GM18508 (cell line): ENCODE data around the gene UBE2O.

Experiments
- ATAC-seq: cut with Tn5 transposase; IDR thresholded peaks from one replicate; pipeline ENCODE4 v1.9.1; 2021; ENCODE audit warnings: moderate number of reproducible peaks; ENCODE audit not compliant: insufficient read depth, unreplicated experiment

UBE2O gene

DNA sequence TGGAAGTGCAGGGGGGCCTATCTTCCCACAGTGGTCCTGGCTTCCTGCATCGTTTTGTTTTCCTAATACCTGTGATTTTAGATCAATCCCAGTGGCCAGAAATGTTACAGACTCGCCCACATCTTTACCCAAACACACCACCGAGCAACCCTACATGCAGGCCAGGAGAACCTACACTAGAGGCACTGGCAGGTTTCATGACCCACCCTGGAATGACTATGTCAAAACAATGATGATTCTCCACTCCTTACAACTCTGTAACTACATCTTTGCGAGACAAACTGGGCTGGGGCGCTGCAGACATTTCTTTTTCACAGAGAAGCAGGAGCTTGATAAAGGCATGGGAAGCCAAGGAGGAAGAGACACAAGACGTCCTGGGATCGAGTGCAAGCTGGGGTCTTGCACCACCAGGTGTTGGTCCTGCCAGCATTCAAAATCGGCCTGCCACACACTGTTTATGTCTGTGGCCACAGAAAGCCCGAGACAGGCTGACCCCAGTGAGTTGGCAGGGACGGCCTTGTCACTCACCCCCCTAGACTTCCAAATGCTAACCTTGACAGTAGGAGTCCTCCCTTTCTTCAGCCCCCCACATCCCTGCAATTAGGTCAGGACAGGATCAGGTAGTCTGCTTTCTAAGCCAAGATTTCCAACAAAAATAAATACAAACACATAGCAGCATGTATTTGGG lies 32.5 kb downstream of the UBE2O start:
- ATAC-seq, result no peak

DNA sequence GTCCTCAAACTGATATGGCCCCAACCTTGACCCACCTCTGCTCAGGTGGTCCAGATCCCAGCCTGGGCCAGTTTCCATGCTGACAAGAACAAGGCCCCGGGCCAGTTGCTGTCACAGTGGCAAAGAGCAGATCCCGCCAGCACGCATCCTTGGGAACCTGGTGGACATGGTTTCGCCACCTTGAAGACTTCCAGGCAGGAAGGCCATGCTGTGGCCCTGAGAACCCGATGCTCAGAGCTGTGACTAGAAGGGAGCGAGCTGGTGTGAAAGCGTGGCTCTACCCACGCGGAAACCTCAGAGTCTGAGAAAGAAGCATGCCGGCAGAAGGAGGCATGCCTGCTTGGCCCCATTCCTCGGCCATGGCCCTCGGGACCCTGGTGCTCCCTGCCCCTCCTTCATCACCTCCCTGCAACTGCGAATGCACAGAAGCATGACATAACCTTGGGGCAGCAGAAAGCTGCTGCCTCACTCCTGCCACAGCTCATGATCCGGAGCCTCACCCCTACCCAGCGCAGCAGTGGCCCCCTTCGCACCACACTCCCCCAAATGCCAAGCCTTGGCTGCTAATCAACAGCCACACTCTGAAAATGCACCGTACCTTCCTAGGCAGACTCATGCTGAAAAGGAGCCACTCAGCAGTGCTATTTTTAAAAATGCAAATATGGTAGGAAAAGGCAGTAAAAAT lies 33.2 kb downstream of the UBE2O start:
- no peak for ATAC-seq

- ATAC-seq, result no peak
These were observed 35.3 kb downstream of the UBE2O start for GRCh38 chr17:76417499-76418143.

DNA sequence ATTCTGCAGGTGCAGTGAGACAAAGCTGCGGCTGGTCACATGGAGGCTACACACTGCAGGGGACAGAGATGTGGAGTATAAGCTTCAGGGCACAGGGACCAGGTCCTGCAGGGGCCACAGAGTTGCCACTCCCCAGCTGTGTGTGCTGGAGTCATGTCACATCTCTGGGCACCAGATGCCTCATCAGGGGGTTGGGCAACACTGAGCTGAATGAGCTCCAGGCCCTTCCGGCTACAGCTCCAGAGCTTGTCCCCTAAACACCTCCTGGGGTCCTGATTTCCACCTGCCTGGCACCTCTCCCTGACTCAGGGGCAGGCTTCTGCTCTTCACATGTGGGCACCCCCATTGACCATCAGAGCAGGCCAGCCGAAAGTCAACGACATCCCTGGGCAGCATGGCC lies 36.1 kb downstream of the UBE2O start:
- no peak for ATAC-seq

- ATAC-seq, result no peak
These were observed 36.5 kb downstream of the UBE2O start for GRCh38 chr17:76416457-76416856.

DNA sequence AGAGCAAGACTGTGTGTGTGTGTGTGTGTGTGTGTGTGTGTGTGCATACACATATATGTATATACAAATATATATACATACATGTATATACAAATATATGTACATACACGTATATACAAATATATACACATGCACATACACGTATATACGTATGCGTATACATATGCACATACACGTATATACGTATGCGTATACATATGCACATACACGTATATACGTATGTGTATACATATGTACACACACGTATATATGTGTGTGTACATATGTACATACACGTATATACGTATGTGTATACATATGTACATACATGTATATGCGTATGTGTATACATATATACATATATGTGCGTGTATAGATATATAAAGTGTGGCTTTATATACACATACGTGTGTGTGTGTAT lies 37.2 kb downstream of the UBE2O start:
- no peak for ATAC-seq

DNA sequence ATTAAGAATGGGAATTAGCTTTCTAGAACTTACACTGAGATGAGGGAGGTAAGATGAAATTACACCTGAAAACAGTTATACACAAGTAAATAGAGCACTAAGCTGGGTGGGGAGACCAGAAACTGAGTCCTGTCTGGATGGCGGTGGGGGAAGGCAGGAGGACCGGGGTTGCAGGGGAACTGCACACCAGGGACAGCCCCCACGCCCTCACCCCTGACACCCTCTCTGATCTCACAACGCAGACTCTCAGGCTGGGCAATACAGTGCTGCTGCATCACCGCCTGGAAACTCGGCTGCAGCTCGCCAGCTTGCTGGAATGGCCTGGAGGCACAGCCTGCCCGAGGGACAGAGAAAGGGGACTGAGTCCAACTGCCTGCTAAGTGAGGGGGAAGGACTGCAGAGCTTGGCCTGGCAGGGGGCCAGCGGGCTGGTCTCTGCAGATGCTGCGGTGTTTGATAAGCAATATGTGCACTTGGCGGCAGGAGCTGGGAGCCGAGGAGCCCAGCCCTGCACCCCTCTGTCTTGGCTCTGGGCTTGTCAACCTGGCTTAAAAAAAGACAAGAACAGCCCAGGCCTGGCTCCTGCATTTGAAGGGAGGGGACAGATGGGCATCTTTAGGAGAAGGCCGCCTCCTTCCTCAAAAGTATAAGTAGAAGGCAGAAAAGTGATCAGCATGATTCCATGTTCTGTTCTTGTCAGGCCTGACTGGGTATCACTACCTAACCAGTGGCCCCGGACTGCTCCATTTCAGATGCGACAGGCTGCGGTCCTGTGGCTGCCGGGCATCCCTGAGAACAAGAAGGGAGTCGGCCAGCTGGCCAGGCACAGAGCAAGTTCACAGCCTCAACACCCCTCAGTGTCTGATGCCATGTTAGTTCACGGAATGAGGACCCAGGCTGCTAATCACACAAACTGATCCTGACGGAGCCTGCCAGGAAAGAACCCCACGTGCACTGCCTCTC lies 38.3 kb downstream of the UBE2O start:
- no peak for ATAC-seq

DNA sequence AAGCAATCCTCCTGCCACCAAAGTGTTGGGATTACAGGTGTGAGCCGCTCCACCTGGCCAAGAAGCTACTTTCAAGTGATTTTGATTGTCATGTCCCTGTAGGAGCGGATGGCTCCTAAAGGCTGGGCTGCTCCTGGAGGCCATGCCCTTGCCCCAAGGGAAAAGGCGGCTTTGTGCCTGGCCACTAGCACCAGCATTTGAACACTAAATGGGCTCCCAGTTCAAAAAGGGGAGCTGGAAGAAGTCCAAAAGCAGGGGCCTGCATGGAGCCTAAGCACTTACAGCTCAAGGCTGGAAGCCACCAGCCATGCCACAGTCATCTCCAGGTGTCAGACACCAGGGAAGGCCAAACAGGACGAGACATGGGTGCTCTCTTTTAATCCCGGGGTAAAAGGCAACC lies 41.7 kb downstream of the UBE2O start:
- ATAC-seq, result no peak

GRCh38 chr17:76410328-76410965 lies 42.5 kb downstream of the UBE2O start:
- no peak for ATAC-seq

GRCh38 chr17:76408037-76408849 lies 44.7 kb downstream of the UBE2O start:
- no peak for ATAC-seq

- ATAC-seq, result no peak
These were observed 45.4 kb downstream of the UBE2O start for GRCh38 chr17:76407509-76407908.

DNA sequence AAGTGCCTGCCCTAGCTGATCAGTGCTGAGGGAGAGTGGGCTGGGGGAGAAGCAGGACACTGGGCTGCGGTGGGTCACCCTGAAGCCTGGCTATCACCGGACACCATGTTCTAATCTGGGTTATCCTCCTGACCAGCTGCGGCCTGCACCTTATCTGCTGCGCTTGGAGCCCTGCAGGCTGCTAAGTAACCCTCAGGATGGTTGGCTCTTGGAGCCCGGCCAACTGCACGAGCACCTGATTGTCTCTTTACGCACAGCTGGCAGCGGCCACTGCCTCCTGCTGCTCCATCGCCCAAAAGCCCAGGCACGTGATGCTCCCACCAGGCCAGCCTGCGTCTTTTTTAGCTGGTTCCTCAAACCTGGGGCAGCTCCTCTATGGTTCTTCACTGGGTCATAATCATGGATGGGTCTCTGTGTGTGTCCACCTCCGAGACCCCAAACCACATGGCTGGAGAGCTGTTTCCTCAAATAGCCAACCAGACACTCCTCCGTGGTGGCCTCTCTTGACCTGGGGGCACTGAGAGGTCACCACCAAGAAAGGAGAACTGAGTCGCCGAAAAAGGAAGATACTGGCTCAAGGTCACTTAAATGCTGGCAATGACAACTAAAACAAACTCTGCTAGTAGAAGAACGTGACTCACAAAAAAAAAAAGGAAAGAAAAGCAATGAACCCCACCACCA lies 46.8 kb downstream of the UBE2O start:
- ATAC-seq, result no peak

DNA sequence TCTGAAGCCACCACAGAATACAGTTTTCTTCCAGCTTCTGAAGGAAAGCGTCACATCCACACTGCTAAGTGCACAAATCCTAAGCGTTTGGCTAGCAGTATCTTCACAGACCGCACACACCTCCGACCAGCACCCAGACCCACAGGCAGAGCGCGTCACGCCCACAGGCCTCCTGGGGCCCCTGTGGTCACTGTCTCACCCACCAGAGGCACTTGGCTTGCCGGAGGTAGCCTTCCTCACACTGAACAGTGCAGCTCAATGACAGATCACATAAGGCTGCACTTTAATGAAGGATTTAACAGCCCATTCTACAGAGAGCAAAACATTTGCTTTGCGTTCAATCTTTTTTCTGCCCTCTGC lies 47.4 kb downstream of the UBE2O start:
- no peak for ATAC-seq

- ATAC-seq, result no peak
These were observed 47.9 kb downstream of the UBE2O start for GRCh38 chr17:76404976-76405563.

- ATAC-seq, result no peak
These were observed 48.7 kb downstream of the UBE2O start for GRCh38 chr17:76404256-76404655.

GRCh38 chr17:76402711-76403110 lies 50.2 kb downstream of the UBE2O start:
- ATAC-seq, result no peak

- ATAC-seq, result no peak
These were observed 53.5 kb downstream of the UBE2O start for GRCh38 chr17:76399175-76400172.
